GM19463 (cell line): ENCODE results near the gene HLA-B.
"Not testable (repeated sequence)": the region's sequence is repeated elsewhere in the genome, so short reads cannot be mapped to it uniquely, and the experiment has no call there.

ENCODE experiments used
- ATAC-seq: cut with Tn5 transposase; IDR thresholded peaks from one replicate; pipeline ENCODE4 v1.9.1; 2021; ENCODE audit warnings: mild to moderate bottlenecking, moderate library complexity; ENCODE audit not compliant: unreplicated experiment

HLA-B gene

GRCh38 chr6:31356946-31357466, at the start of gene HLA-B:
TSS of gene HLA-B (minus strand) at chr6:31357179. CDS start at chr6:31357158, 21 bp downstream.
- ATAC-seq = peak; percentile 71

GRCh38 chr6:31405996-31406395, 49.0 kb upstream of the HLA-B start:
- no peak for ATAC-seq

GRCh38 chr6:31404061-31404364, 47.0 kb upstream of the HLA-B start:
- not testable (repeated sequence) for ATAC-seq

GRCh38 chr6:31403283-31404060, 46.5 kb upstream of the HLA-B start, which contains the start of gene MICA:
TSS of gene MICA (plus strand) at chr6:31403595. CDS start at chr6:31403633, 38 bp downstream.
- peak; percentile 63 for ATAC-seq

GRCh38 chr6:31402324-31403282, 45.6 kb upstream of the HLA-B start:
- no peak for ATAC-seq

GRCh38 chr6:31401403-31401802, 44.4 kb upstream of the HLA-B start:
- no peak for ATAC-seq

GRCh38 chr6:31400467-31401289, 43.7 kb upstream of the HLA-B start:
- ATAC-seq = peak; percentile 40

GRCh38 chr6:31399589-31400466, 42.8 kb upstream of the HLA-B start:
- no peak for ATAC-seq

- no peak for ATAC-seq
Measured at GRCh38 chr6:31397901-31398525, 41.0 kb upstream of the HLA-B start.

- not testable (repeated sequence) for ATAC-seq
Measured at GRCh38 chr6:31397153-31397499, 40.1 kb upstream of the HLA-B start.

GRCh38 chr6:31396422-31397152, 39.6 kb upstream of the HLA-B start:
- ATAC-seq = no peak

GRCh38 chr6:31395832-31396231, 38.9 kb upstream of the HLA-B start:
- ATAC-seq = no peak

GRCh38 chr6:31394381-31394780, 37.4 kb upstream of the HLA-B start:
- ATAC-seq = no peak

- ATAC-seq = no peak
Measured at GRCh38 chr6:31393932-31394331, 37.0 kb upstream of the HLA-B start.

- not testable (repeated sequence) for ATAC-seq
Measured at GRCh38 chr6:31389802-31390132, 32.8 kb upstream of the HLA-B start.

GRCh38 chr6:31388916-31389801, 32.2 kb upstream of the HLA-B start:
- not testable (repeated sequence) for ATAC-seq

- ATAC-seq = no peak
Measured at GRCh38 chr6:31386977-31387376, 30.0 kb upstream of the HLA-B start.

GRCh38 chr6:31386099-31386498, 29.1 kb upstream of the HLA-B start:
- no peak for ATAC-seq
